GM21619 (cell line): ENCODE data around the gene OR10H1.
"Not testable (repeated sequence)": the region's sequence is repeated elsewhere in the genome, so short reads cannot be mapped to it uniquely, and the experiment has no call there.

ENCODE experiments used
- ATAC-seq: cut with Tn5 transposase; IDR thresholded peaks from one replicate; pipeline ENCODE4 v1.9.1; 2021; ENCODE audit not compliant: unreplicated experiment

Gene OR10H1

GRCh38 chr19:15775249-15775648 lies 40.2 kb downstream of the OR10H1 start:
- ATAC-seq: no peak

- ATAC-seq: not testable (repeated sequence)
These were observed 41.3 kb downstream of the OR10H1 start for GRCh38 chr19:15774159-15774558.

- ATAC-seq: no peak
These were observed 45.9 kb downstream of the OR10H1 start for GRCh38 chr19:15769586-15769985.

GRCh38 chr19:15759962-15760565 lies 55.4 kb downstream of the OR10H1 start:
- no peak for ATAC-seq

GRCh38 chr19:15758379-15758778 lies 57.1 kb downstream of the OR10H1 start:
- ATAC-seq: no peak
